NCI-H226 (cell line): ENCODE results near the gene A4GALT.
A peak's percentile ranks its signal among the peaks of the same experiment; 100 is the strongest.

Experiments
- DNase-seq: peaks from one replicate; pipeline ENCODE4 v3.0.0-alpha.2; 2015

A4GALT gene

DNA sequence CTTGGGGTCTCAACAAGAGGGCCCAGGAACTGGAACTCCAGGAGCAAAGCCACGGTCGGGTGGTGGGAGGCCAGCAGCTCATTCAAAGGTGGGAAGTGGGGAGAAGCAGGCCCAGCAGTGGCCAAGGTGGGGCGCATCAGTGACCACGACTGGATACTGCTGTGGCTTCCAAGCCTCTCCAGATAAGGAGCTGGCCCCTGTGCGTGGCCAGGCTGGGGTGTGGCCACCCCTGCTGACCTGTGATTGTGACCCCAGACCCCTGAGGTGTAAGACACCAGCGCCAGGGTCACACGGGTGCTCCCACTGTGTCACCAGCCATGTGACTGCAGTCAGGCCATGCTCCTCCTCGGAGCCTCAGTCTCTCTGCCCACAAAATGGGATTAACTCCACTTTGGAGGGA is 20.3 kb downstream of the A4GALT start:
- no peak for DNase-seq

DNA sequence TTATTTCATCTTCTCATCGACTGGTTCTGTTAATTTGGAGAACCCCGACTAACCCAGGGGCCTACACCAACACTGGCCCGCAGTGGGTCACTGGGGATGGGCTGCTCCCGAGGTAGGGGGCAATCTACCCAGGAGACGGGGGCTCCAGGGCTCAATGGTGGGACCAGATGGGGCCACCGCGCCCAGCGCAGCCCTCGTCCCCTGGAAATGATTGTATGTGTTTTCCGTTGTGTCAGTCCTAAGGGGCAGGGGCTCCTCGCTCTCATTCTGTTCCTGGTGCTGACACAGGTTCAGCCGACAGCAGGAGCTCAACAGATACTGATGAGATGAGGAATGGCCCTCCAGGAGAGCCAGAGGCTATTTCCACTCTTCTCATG is 20.7 kb downstream of the A4GALT start:
- no peak for DNase-seq

DNA sequence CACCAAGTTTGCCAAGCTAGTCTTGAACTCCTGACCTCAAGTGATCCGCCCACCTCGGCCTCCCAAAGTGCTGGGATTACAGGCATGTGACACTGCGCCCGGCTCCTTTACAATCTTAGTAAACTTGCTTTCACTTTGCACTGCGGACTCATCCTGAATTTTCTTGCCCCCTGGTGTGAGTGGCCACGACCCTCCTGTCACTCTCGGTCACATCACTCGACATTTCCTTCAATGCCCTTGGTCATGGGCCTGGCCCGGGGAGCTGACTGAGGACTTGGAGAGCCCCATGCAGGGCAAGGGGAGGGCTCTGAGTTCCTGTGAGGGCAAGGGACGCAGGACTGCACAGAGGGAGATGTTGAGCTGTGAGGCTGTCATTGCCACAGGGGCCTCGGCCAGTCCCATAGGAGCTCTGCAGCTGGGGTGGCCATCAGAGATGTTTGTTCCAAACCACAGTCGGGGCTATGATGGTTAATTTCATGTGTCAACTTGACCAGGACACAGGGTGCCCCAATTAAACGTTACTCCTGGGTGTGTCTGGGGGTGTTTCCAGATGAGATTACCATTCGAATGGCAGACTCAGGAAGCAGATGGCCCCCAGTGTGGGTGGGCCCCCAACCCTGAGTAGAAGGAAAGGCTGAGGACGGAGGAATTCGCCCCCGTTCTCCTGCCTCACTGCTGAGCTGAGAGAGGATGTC is 21.2 kb downstream of the A4GALT start:
- no peak for DNase-seq

DNA sequence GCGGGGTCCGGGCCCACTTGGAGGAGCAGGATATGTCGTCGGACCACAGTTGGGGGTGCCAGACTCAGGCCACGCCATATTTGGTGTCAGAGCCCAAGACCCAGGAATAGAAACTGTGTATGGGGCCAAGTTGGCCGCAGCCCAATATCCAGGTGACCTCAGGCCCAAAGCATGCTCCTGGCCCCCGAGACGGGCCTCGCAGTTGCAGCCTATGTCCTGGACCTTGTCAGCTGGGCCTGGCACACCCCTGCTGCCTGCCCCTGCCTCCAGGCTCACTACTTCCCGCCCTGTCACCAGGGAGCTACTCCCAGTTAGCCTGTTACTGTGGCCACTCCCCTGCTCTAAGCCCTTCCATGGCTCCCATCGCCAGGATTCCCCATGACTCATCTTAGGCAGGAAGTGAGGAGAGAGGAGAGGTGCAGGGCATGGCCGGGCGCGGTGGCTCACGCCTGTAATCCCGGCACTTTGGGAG is 23.1 kb downstream of the A4GALT start:
- DNase-seq: peak; percentile 51

DNA sequence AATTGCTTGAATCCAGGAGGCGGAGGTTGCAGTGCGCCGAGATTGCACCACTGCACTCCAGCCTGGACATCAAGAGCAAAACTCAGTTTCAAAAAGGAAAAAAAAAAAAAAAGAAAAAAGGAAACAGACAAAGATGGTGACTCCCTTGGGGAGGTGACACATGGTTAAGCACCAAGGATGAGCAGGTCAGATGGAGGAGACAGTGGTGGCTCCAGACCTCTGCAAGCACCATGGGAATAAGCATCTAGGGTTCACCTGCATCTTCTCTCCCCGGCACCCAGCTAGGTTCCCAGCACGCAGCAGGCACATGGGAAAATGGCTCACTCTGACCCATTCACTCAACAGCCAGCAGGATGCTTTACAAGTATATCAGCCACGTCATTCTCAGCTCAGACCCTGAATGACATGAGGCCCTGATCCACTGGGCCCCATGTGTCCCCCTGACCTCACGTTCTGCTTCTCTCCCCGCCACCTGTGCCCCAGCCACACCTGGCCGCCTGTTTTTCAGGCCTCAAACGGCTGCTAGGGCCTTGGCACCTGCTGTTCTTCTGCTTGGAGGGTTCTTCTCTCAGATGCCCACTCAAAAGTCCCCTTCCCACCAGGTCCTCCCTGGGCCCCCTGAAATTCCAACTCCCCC is 24.2 kb downstream of the A4GALT start:
- no peak for DNase-seq

DNA sequence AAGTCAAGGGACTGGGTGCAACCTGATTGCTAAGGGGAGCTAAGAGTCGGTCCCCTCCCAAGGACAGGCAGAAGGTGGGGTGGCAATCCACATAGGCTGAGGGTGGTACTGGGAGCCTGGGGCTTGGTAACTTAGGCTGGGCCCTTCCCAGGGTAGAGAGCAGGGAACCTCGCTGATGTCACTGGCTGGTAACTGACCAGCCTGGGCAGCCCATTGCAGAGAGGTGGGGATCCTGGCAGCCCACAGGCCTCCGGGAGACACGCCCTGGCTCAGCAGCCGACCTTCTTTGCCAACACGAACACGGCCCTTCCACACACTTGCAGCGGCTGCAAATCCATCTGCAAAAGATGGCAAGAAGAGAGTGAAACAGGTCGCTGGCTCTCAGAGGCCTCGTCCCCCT is 25.4 kb downstream of the A4GALT start:
- DNase-seq: no peak

DNA sequence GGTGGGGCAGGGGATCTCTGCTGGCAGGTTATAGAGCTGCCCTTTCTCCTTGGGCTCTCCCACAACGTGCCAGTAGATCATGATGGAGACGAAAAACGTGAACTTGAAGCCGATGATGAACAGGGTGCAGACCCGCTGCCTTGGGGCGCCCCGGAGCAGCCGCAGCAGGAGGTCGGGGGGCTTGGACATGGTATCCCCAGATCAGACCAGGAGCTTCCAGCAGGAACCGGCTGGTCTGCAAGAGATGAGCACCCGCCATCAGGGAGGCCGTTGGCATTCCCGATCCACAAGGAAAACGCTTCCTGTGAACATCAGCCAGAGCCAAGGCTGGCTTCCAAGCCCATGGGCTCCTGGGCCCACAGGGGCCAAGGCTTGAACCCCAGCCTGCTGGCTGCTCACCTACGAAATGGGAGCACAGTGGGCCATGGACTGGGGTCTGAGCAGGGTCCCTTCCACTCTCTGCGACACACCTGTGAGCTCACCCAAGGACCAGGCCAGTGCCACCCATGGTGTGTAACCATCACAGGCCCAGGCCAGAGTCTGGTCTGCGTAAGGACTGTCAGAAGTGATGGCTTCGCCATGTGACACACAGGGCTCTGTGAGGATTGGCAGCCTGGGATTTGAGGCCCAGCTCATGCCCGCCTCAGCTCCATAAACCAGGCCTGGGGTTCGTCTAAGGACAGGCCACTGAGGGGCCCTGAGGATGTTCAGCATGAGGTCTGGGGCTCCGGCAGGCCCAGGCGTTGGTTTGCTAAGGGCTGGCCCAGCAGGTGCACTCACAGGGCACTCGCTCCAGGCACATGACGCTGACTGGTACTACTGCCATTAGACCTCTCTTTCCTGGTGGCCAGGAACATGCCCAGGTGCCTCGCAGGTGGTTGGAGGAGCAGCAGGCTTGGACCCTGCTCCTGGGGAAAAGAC is 26.6 kb downstream of the A4GALT start:
- DNase-seq: no peak

DNA sequence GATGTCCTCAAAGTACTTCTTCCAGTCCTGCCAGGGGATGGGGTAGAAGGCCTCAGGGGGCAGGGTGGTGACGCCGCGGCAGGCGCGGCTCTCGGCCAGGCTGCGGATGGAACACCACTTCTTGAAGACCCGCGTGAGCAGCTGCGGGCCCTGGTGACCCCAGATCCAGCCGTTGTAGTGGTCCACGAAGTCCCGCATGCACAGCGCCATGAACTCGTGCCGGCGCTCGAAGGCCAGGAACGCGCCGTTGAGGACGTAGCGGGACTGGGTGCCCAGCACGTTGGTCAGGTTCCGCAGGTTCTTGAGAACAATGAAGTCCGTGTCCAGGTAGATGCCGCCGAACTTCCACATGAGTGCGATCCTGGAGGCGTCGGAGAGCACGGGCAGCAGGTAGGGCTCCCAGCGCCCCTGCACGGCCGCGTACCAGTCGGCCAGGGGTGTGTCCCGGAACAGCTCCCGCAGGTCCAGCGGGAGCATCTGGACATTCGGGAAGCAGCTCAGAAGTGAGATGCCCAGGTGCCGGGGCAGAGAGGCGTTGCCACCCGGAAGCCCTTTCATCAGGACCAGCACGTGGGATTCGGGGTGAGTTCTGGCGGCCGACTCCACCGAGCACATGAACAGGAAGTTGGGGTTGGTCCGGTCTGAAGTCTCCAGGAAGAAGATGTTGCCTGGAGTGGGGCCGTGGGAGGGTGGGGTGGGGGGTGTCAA is 27.5 kb downstream of the A4GALT start:
- no peak for DNase-seq

DNA sequence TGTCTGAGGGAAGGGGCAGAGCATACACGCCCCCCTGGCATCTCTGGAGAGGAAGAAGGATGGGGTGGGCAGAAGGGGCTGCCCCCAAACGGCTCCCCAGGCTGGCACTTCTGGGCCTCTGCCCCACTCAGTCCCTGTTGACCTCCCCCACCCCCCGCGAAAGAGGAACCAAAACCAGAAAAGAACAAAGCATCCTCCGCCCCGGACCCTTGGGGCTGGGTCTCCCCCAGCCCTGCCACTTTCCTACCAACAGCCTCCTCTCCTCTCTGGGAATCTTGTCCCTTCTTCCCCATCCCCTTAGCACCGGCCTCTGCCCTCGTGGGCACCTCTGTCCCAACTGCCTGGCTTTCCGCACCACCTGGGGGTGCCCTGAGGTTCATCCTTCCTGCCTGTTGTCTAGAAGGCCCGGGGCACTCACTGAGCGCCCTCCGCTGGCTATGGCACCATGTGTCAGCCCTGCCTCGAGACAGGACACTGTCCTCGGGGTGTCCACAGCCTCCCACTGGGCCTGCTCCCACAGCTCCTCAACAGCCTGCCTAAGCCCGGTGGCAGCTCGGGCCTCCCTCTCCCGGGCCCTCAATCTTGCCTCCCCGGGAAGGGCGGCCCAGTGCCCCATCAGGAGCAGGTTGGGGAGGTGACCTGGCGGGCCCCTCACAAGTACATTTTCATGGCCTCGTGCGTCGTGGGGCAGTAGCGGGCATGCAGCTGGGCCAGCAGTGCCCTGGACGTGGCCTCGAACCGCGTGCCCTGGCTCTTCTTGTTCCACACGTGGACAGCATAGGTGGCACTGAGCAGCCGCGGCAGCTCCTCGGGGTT is 28.2 kb downstream of the A4GALT start:
- DNase-seq: no peak

DNA sequence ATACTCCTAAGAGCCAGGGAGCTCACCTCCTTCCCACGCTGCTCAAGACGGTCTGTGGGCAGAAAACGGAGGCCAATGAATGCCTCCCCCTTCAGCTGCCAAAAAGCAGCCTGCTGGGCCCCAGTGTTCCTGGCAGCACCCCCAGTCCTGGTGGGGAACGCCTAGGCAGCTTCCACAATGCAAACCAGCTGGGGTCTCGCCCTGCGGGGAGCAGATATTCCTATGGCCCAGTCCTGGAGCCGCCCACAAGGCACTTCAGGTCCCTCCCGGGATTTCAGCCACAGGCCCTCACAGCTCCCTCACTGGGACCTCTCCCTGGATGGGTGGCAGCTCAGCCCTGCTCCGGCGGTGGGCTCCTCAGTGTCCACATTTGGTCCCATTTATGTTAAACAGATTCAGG is 29.2 kb downstream of the A4GALT start:
- DNase-seq: no peak

DNA sequence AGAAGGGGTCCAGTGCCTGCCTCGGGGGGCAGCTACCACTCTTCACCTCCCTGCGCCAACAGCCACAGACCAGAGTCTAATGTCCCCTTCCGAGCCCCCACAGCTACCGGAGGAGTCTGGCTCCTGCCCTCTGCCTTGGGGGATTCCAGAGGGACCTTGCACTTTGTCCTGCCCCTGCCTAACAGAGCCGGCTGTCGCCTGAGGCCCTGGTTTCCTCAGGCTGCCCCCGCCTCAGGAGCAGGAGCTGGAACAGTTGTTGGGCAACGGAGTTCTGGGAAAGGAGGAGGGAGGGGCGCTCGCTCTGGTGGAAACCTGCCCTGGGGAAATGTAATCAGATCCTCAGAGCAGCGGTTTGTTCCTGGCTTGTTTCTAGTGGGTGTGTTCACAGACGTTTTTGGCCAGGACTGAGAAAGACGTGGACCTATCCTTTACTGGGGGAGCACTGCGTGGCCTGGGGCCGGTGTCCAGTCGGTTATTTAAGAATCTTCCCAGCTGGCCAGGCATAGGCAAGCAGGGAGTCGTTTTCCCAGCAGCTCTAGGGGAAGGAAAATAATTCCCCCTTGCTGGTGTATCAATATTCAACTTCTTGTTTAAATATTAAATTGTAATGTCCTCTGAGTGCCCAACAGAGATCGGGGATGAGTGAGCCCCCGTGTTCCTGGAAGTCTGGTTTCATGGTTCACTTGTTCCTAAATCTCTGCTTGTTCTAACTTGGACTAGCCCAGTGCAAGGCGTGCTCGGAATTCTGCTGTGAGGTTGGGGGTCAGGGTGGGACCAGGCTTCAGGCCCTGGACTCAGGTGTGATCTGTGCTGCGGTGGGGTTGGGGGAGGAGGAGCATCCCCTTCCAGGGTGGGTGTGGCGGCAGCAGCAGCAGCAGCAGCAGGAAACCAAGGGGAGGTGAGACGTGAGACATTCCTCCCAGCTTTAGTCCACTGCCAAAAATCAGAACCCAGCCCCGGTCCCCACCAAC is 32.1 kb downstream of the A4GALT start:
- DNase-seq: peak; percentile 77

DNA sequence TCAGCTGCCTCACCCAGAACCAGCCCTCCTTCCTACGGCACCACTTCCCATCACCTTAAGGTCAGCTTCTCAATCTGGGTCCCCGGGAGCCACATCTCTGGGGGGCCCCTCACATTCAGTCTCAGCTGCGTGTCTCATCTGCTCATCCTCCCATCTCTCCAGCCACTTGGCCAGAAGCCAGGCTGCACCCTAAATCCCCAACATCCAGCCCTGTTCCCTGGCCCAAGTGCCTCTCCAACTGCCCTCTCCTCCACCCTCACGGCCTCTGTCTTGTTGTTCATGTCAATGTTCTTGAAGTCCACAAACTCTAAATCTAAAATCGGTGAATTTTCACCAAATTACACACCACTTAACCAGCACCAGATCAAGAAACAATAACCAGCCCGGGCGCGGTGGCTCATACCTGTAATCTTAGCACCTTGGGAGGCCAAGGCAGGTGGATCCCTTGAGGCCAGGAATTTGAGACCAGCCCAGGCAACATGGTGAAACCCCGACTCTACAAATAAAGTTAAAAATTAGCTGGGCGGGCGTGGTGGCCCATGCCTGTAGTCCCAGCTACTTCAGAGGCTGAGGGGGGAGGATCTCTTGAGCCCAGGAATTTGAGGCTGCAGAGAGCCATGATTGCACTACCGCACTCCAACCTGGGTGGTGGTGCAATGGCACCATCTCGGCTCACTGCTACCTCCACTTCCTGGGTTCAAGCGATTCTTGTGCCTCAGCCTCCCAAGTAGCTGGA is 33.7 kb downstream of the A4GALT start:
- no peak for DNase-seq

DNA sequence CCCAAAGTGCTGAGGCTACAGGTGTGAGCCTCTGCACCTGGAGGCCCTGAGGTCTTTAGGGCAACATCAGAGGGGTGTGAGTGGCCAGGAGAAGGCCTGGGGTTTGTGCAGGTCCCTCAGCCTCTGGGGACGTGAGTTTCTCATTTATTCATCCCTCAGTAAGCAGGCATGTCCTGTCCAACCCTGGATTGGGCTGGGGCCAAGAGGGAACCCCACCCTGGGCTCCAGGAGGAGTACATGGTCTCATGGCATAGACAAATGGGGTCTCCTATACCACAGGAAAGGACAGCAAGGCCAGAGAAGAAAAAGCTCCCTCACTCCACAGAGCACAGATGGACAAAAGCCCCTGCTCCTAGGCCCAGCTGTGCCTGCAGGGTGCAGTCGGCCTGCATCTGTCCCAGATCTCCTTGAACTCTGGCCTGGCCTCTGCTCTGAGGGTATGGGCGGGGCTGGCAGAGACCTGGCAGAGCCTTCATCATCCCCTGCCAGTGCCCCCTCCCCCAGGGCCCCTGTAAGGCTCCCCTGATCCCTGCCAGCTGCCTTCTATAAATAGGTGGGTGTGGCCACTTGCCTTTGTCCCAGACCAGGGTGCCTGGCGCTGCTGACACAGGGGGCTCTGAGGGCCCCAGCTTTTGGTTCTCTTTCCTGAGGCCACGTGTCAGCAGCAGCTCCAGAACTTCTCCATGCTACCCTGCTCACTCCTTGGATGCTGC is 34.6 kb downstream of the A4GALT start:
- DNase-seq: no peak

DNA sequence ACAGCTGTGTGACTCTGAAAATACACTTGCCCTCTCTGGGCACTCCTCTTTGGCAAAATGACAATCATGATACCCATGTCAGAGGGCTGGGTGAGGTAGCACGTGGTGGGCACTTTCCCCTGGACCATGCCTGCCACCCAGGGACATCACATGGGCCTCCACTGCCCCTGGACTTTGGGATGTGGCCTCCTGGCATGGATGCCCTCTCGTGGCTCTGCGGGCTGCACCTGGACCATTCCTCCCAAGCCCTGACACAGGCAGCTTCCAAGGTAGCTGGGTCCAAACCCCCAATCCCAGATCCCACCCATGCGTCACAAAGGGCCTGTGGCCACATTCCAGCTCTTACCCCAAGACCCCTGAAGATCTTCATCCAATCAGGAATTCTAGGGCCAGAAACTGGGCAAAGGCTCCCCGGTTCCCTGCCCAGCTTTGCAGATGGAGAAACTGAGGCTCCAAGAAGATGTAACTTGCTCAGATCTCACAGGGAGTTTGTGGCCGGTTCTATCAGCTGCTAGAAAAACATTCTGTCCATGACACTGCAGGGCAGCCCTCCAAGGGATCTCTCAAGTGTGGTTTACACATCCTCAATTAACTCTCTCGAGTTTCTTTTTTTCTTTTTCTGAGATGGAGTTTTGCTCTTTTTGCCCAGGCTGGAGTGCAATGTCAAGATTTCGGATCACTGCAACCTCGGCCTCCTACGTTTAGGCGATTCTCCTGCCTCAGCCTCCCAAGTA is 36.0 kb downstream of the A4GALT start:
- DNase-seq: no peak

DNA sequence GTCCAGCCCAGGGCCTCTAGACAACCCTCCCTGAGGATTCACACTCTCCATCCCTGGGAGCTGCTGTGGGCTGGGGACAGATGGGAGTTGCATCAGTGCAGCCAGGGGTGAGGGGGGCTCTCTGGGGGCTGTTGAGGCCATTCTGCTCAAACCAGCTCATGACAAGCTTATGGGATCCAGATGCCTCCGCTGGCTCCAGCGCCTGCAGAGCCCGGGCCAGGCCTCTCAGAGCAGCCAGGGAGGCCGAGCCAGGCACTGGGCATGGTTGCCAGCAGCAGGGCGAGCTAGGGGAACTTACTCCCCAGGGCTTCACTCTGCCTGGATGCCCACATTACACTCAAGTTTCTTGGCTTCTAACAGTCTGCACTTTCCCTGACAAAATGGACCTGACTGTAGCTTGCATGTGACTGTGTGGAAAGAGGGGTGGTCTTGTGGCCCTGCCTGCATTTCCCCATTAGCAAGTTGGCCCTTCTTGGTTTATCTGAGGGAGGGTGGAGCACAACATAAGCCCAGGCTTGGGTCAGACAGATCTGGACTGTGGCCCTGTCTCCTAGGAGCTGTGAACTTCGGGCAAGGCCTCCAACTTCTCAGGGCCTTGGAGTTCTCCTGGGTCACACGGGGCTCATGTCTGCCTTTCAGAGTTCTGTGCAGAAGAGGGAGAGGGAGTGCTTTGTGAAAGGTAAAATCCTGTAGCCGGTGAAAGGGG is 36.9 kb downstream of the A4GALT start:
- DNase-seq: no peak

DNA sequence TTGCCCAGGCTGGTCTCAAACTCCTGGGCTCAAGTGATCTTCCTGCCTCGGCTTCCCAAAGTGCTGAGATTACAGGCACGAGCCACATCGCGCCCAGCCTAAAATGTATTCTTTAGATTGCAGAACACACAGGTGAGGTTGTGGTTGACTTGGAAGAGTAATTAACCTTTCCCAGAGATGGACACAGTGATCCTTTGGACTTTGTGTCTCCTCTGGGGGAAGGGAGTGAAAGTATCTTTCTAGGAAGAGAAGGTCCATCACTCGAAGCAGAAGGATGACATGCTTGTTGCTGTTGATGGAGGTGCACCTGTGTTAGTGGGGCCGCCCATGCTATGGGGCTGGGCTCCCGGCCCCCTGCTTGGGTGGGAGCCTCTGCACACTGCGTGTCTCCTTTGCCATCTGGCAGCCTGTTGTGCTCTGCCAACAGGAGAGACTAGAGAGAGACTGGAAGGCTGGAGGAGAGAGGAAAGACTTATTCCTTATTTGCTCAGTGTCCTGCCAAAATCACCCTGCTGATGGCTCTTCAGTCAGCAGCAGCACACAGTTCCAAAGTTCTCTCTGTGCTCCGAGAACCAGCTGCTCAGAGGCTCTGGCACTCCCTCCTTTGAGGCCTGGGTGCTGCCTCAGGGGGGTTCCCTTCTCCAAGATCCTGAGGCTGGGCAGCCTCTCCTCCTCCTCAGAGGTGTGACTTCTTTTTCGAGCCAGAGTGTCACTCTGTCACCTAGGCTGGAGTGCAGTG is 38.4 kb downstream of the A4GALT start:
- DNase-seq: no peak

DNA sequence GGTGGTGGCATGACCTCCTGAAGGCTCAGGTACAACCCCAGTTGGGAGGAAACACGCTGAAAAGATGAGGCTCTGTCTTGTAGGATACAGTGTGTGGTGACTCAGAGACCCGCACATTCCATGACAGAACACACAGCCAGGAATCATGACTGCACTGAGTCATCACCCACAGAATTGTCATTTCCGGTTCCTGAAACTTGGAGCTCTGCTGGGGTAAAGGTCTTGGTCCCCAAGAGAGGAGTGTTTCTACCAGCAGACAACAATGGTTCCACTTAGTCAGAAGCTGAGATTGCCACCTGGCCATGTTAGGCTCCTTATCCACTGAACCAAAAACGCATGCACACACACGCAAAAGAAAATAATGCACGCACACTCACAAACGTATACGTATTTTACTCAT is 40.0 kb downstream of the A4GALT start:
- DNase-seq: peak; percentile 66
